Activated T-cell treated with anti-CD3 and anti-CD28 coated beads for 4 hours (primary cell): ENCODE measurements around the gene TELO2.

Experiments used
- DNase-seq: peaks from one replicate; pipeline ENCODE4 v3.0.0-alpha.2; 2020

TELO2 gene

GRCh38 chr16:1500465-1501150, 7.4 kb downstream of the TELO2 start:
- DNase-seq, result no peak

- no peak for DNase-seq
These were observed 8.5 kb downstream of the TELO2 start for GRCh38 chr16:1501630-1502029.

GRCh38 chr16:1502092-1503004, 9.2 kb downstream of the TELO2 start:
- no peak for DNase-seq

GRCh38 chr16:1503110-1503955, 10.2 kb downstream of the TELO2 start:
- DNase-seq, result no peak

GRCh38 chr16:1505073-1505844, 12.1 kb downstream of the TELO2 start:
- DNase-seq, result no peak

- DNase-seq, result no peak
These were observed 12.8 kb downstream of the TELO2 start for GRCh38 chr16:1505912-1506311.

- DNase-seq, result no peak
These were observed 13.5 kb downstream of the TELO2 start for GRCh38 chr16:1506494-1507213.

GRCh38 chr16:1508494-1509187, 15.5 kb downstream of the TELO2 start:
- DNase-seq, result no peak

GRCh38 chr16:1509307-1510221, 16.4 kb downstream of the TELO2 start:
- no peak for DNase-seq

GRCh38 chr16:1510272-1510671, 17.1 kb downstream of the TELO2 start:
- no peak for DNase-seq

- DNase-seq, result no peak
These were observed 17.8 kb downstream of the TELO2 start for GRCh38 chr16:1510941-1511351.

- no peak for DNase-seq
These were observed 18.8 kb downstream of the TELO2 start for GRCh38 chr16:1511662-1512569.

- no peak for DNase-seq
These were observed 19.6 kb downstream of the TELO2 start for GRCh38 chr16:1512774-1513173.

- DNase-seq, result no peak
These were observed 21.3 kb downstream of the TELO2 start for GRCh38 chr16:1514507-1514906.

- DNase-seq, result no peak
These were observed 25.5 kb downstream of the TELO2 start for GRCh38 chr16:1518626-1519135.

- DNase-seq, result no peak
These were observed 26.7 kb downstream of the TELO2 start for GRCh38 chr16:1519831-1520230.

GRCh38 chr16:1520461-1520860, 27.3 kb downstream of the TELO2 start:
- no peak for DNase-seq

- DNase-seq, result no peak
These were observed 30.6 kb downstream of the TELO2 start for GRCh38 chr16:1523581-1524245.
